Tibial nerve (tissue), 4 donors: ENCODE results near the gene RAPSN. TPM values are rescaled to one million over a fixed set of nuclear protein-coding genes. Genes with fewer than 3 reads are reported as not detected.
A peak's percentile ranks its signal among the peaks of the same experiment; 100 is the strongest.

Experiments used
- DNase-seq, 2 donors: peaks; one replicate each; pipeline ENCODE4 v3.0.0-alpha.2; 2019; ENCODE audit warnings: low spot score in 2 of 2
- H3K27ac ChIP-seq, 4 donors: fragments of 200-600 bp; sonication (generic) in 3 of 4; one replicate each; pipeline ENCODE4 v1.5.1; 2017 to 2019; ENCODE audit warnings: mild to moderate bottlenecking in 1 of 4
- H3K27me3 ChIP-seq, 2 donors: fragments of 200-600 bp; sonication (generic) in 1 of 2; one replicate each; pipeline versions ENCODE4 v1.5.1 to v1.6.0; 2017 to 2019
- H3K36me3 ChIP-seq, 3 donors: fragments of 200-600 bp; sonication (generic); one replicate each; pipeline ENCODE4 v1.5.1; 2018 to 2019
- H3K4me1 ChIP-seq, 4 donors: fragments of 200-600 bp; sonication (generic) in 3 of 4; one replicate each; pipeline ENCODE4 v1.5.1; 2017 to 2019
- H3K4me3 ChIP-seq, 4 donors: fragments of 200-600 bp; sonication (generic) in 3 of 4; one replicate each; pipeline ENCODE4 v1.5.1; 2017 to 2019; ENCODE audit warnings: mild to moderate bottlenecking in 1 of 4, moderate library complexity in 1 of 4
- H3K9me3 ChIP-seq, 4 donors: fragments of 200-600 bp; sonication (generic) in 3 of 4; one replicate each; pipeline ENCODE4 v1.5.1; 2017 to 2019
- EP300 ChIP-seq, 2 donors: sonication (generic); formaldehyde crosslinking; IDR thresholded peaks; one replicate each; pipeline ENCODE4 v1.6.1; 2017; ENCODE audit warnings: antibody characterized with exemption in 2 of 2, mild to moderate bottlenecking in 1 of 2
- POLR2A ChIP-seq, 2 donors: fragments of 450-650 bp; IDR thresholded peaks; one replicate each; pipeline ENCODE4 v1.6.1; 2017; ENCODE audit warnings: antibody characterized with exemption in 2 of 2, mild to moderate bottlenecking in 2 of 2, moderate library complexity in 2 of 2
- WGBS, 2 donors: methylation state at CpG; one replicate each; pipeline ENCODE4 v1.1.5; 2018; 5-methylcytosine and 5-hydroxymethylcytosine counted together
- total RNA-seq, 4 donors: library from RNA; depleted of rRNA; stranded (reverse); fragments of >200 nt; gene quantifications; one replicate each; pipeline ENCODE4 v1.1.0, GENCODE V29; 2016
- TF ChIP-seq, protein P1 (sequence below), 5 experiments: fragments of 200-600 bp in 3 of 5; fragments of 450-650 bp in 2 of 5; sonication (generic) in 3 of 5; IDR thresholded peaks; one replicate each; pipeline ENCODE4 v1.5.1; 2016 to 2019; ENCODE audit warnings: antibody characterized with exemption in 5 of 5, mild to moderate bottlenecking in 3 of 5, moderate library complexity in 2 of 5

RAPSN gene
- total RNA-seq, 4 donors from 2014 or later: 2.2 to 6.7 (median 2.7) TPM

DNA sequence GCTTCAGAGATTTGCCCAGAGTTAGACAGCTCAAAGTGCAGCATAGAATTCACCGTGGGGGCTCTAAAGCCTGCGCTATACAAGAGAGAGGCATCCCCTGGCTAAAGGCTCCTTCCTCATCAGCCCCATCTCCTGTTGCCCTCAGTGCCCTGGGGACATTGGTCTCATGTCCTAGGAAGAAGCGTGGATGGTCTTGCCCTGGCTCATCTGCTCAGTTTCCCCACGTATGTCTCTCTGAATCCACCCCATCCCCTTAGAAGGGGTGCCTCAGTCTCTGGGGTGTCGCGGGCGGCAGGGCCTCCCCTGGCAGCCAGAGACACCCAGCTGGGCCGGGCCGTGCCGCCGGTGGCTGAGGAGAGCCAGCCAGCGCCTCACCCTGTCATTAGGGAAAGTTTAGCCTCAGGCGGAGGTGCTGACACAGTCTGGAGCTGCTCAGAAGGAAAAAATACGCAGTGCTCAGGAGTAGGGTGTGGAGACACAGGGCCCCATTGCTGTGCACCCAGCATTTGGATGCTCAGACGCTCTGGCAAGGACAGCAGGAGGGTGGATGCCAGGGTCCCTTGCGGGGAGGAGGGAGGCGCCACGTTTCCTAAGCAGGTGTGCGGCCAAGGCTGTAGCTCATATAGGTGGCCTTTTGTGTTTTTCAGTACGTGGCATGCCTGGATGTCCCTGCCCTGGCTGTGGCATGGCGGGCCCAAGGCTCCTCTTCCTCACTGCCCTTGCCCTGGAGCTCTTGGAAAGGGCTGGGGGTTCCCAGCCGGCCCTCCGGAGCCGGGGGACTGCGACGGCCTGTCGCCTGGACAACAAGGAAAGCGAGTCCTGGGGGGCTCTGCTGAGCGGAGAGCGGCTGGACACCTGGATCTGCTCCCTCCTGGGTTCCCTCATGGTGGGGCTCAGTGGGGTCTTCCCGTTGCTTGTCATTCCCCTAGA is 39.2 kb downstream of the RAPSN start:
- Histone ChIP-seq H3K4me1 (peaks cover 0 to 65% (median 38%) of the 10 kb centered on the region in 4 donors), H3K36me3 (peaks cover 0 to 41% (median 0%) of the 10 kb centered on the region in 3 donors), H3K9me3 (no peaks in the 10 kb centered on the region), H3K27ac (peak overlapping the region; percentile 90 to 97 (median 94)), H3K4me3 (peak overlapping the region; percentile 69 to 94 (median 78)), H3K27me3 (no peaks in the 10 kb centered on the region)
- 56 to 64% methylated on average over 25 to 29 of the region's 31 CpGs for WGBS, 2 donors
- DNase-seq: no peak
- TF ChIP-seq POLR2A (IDR thresholded peaks at IDR 0.05) (no peak), EP300 (IDR thresholded peaks at IDR 0.05) (no peak)

DNA sequence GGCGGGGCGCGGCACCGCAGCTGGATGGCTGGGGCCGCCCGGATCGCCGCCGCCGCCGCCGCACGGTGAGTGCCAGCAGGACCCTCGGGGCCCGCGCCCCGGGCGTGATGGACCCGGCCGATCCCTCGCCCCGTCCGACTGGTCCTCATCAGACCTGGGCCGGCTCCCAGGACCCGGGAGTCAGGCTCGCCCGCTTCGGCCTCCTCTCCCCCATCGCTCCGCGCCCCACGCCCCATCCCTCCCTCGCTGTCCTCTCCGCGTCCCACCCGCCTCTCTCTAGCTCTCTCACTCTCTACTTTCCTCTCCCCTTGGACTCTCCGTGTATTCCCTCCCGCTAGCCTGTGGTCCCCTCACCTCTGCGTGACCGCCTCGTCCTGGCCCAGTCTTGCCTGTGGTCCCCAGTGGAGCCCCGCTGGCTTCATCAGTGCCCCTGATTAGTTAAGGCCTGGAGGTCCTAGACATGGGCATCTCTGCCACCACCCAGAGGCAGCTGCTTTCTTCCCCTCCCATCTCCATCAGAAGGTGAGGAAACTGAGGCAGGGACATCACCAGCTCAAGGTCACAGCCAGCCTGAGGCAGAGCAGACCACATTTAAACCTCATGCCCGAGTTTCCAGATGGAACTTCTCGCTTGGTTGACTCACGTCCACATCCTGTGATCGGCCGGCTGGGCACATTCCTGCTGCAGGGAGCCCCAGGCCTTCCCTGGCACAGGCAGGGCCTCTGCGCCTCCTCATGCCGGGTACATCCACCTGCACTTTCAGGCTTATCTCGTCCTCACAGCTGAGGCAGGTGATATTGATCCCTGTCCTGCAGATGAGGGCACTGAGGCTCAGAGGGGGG is 40.1 kb downstream of the RAPSN start:
- Histone ChIP-seq H3K4me1 (peaks cover 0 to 56% (median 34%) of the 10 kb centered on the region in 4 donors), H3K9me3 (no peaks in the 10 kb centered on the region), H3K36me3 (peaks cover 0 to 33% (median 0%) of the 10 kb centered on the region in 3 donors), H3K4me3 (peak overlapping the region; percentile 69 to 94 (median 78)), H3K27ac (peak overlapping the region; percentile 90 to 97 (median 94)), H3K27me3 (no peaks in the 10 kb centered on the region)
- DNase-seq: no peak
- TF ChIP-seq, protein P1, sequence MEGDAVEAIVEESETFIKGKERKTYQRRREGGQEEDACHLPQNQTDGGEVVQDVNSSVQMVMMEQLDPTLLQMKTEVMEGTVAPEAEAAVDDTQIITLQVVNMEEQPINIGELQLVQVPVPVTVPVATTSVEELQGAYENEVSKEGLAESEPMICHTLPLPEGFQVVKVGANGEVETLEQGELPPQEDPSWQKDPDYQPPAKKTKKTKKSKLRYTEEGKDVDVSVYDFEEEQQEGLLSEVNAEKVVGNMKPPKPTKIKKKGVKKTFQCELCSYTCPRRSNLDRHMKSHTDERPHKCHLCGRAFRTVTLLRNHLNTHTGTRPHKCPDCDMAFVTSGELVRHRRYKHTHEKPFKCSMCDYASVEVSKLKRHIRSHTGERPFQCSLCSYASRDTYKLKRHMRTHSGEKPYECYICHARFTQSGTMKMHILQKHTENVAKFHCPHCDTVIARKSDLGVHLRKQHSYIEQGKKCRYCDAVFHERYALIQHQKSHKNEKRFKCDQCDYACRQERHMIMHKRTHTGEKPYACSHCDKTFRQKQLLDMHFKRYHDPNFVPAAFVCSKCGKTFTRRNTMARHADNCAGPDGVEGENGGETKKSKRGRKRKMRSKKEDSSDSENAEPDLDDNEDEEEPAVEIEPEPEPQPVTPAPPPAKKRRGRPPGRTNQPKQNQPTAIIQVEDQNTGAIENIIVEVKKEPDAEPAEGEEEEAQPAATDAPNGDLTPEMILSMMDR (IDR thresholded peaks at IDR 0.05): no peak
- TF ChIP-seq EP300 (IDR thresholded peaks at IDR 0.05): peak in 1 of 2 donors; percentile 18
- WGBS, 2 donors: 1 to 2% methylated on average over 35 to 45 of the region's 50 CpGs

- TF ChIP-seq, protein P1 (IDR thresholded peaks at IDR 0.05): peak; percentile 84 to 98 (median 96)
- TF ChIP-seq EP300 (IDR thresholded peaks at IDR 0.05) (peak in 1 of 2 donors; percentile 90), POLR2A (IDR thresholded peaks at IDR 0.05) (peak; percentile 88 to 91)
- Histone ChIP-seq H3K4me3 (peak within 1 kb of the TSS; percentile 69 to 94 (median 78)), H3K36me3 (peaks cover 0 to 24% (median 0%) of the 10 kb centered on the region in 3 donors), H3K27ac (peak within 1 kb of the TSS; percentile 92 to 97 (median 96)), H3K4me1 (peaks cover 0 to 48% (median 32%) of the 10 kb centered on the region in 4 donors), H3K27me3 (no peaks in the 10 kb centered on the region), H3K9me3 (no peaks in the 10 kb centered on the region)
- peak; percentile 85 to 86 for DNase-seq
- WGBS, 2 donors: 2 to 9% methylated on average over 10 to 38 of the region's 70 CpGs
These were observed 41.0 kb downstream of the RAPSN start, which contains the start of gene SLC39A13 for GRCh38 chr11:47407746-47408590. SLC39A13 (plus strand) TSS chr11:47408590; CDS start chr11:47410095, 1,505 bp downstream.

DNA sequence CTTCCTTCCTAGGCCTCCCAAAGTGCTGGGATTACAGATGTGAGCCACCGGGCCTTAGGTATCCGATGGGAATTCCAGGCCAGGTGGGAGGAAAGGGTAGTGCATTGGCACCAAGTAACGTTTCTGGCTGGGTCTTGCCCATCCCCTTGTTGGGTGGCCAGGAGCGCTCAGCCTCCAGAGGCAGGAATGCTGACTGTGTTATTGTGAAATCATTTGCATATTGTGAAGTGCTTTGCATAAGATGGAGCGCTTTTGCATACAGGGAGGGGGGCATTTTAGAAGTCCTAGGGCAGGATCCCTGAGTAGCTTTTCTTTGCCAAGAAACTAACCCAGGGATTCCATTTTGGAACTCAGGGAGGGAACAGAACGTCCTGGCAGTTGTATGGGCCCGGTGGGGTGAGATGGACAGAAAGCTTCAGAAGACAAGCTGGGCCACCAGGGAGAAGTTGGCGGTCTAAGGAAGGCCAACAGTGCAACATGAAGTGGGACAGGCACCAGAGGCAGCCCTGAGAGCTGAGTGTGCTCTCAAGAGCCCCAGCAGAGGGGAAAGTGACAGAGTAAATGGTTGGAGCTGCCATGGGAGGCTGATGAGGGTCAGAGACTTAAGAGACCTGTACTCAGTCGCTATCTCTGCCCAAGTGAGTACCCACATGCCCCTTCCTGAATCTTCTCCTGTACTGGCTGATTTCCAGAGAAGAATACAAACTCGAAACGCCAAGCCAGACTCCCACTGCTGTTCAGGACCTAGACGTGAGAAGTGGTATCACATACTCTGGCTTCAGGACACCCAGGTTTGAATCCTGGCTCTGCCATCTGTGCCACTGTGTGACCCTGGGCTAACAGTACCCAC is 41.8 kb downstream of the RAPSN start:
- WGBS, 2 donors: 51 to 55% methylated on average over 12 of the region's 12 CpGs
- Histone ChIP-seq H3K4me3 (peak overlapping the region; percentile 34 to 94 (median 70)), H3K36me3 (peaks cover 0 to 19% (median 0%) of the 10 kb centered on the region in 3 donors), H3K27ac (peak overlapping the region; percentile 89 to 97 (median 94)), H3K27me3 (no peaks in the 10 kb centered on the region), H3K9me3 (no peaks in the 10 kb centered on the region), H3K4me1 (peaks cover 0 to 45% (median 32%) of the 10 kb centered on the region in 4 donors)
- TF ChIP-seq, protein P1 (IDR thresholded peaks at IDR 0.05): no peak
- no peak for TF ChIP-seq POLR2A (IDR thresholded peaks at IDR 0.05)
- no peak for TF ChIP-seq EP300 (IDR thresholded peaks at IDR 0.05)
- no peak for DNase-seq
